K562 (cell line): Measurements from ENCODE around the gene TSR2.

Experiments used
- BHLHE40 ChIP-seq: IDR thresholded peaks from 2 replicates; pipeline ENCODE4 v1.6.1; 2011; ENCODE audit warnings: low read length, improper control_type of control experiment
- CTCF ChIP-seq, 3 experiments: IDR thresholded peaks in 2 of 3; conservative IDR thresholded peaks in 1 of 3; 2 replicates each; pipeline ENCODE4 v1.5.1; 2011 to 2012; ENCODE audit warnings: low read length in 3 of 3, mild to moderate bottlenecking in 3 of 3, control low read depth in 2 of 3, improper control_type of control experiment in 1 of 3, inconsistent platforms in 1 of 3, low read depth in 1 of 3, mixed read lengths in 1 of 3, moderate library complexity in 1 of 3; ENCODE audit not compliant: insufficient read depth in 2 of 3
- HNRNPL ChIP-seq: fragments of 200-400 bp; formaldehyde crosslinking; IDR thresholded peaks from 2 replicates; pipeline ENCODE4 v1.6.1; 2017; ENCODE audit warnings: low read depth, mild to moderate bottlenecking, low read length
- KDM1A ChIP-seq, 2 experiments: fragments of 450-650 bp; IDR thresholded peaks; 2 replicates each; pipeline ENCODE4 v1.6.1; 2016; ENCODE audit warnings: mild to moderate bottlenecking in 2 of 2
- KLF1 ChIP-seq: fragments of 450-650 bp; IDR thresholded peaks from 2 replicates; pipeline ENCODE4 v1.6.1; 2016; ENCODE audit warnings: missing genetic modification characterization, missing compliant biosample characterization
- NCOR1 ChIP-seq: fragments of 450-650 bp; IDR thresholded peaks from 2 replicates; pipeline ENCODE4 v1.6.1; 2016; ENCODE audit warnings: mild to moderate bottlenecking, moderate library complexity
- RAD21 ChIP-seq, 2 experiments: fragments of 250-450 bp in 1 of 2; fragments of 450-650 bp in 1 of 2; sonication (Bioruptor Pico) in 1 of 2; formaldehyde crosslinking in 1 of 2; IDR thresholded peaks in 1 of 2; conservative IDR thresholded peaks in 1 of 2; 2 replicates each; pipeline versions ENCODE4 v1.4.0 to v1.8.0; 2020 to 2022; ENCODE audit warnings: mild to moderate bottlenecking in 2 of 2, moderate library complexity in 1 of 2
- SRF ChIP-seq, 2 experiments: fragments of 250-450, 450-650 bp in 1 of 2; sonication (Bioruptor Pico) in 1 of 2; sonication (generic) in 1 of 2; formaldehyde crosslinking; IDR thresholded peaks; 2 replicates each; pipeline versions ENCODE4 v1.5.0 to v1.5.1; 2020 to 2022; ENCODE audit warnings: mild to moderate bottlenecking in 1 of 2, missing genetic modification reagents in 1 of 2

DNA sequence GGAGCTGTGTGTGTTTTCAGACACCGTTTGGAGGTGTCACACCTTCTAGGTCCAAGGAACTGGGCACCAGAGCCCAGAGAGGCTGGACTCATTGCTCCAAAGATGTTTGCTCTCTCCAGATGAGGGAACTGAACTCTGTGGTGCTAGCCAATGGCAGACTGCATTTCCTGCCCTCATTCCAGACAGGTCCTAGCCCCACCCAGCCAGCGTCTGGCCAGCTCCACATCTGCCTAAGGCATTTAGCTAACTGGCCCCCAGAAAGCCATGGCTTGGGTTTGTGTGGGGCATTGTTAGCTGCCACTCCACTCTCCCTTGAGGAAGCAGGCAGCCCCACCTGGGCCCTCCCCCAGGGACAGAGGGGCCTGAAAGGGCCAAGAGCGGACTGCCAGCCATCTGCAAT lies 44.5 kb downstream of the TSR2 start:
- TF ChIP-seq BHLHE40 (no peak), NCOR1 (no peak), RAD21 (CRISPR knock-in tag; conservative IDR thresholded peaks at IDR 0.05 in 1 of 2, IDR thresholded peaks at IDR 0.05 in 1 of 2) (no peak), KLF1 (tag) (no peak), CTCF (IDR thresholded peaks at IDR 0.05 in 2 of 3, conservative IDR thresholded peaks at IDR 0.05 in 1 of 3; ENCODE audit: insufficient read depth in 2 of 3, low read depth in 1 of 3, low read length in 3 of 3) (no peak), HNRNPL (no peak), SRF (CRISPR knock-in tag; IDR thresholded peaks at IDR 0.05) (no peak), KDM1A (IDR thresholded peaks at IDR 0.05) (no peak)
